ENCODE measurements around the gene CDH8. TPM values are rescaled to one million over a fixed set of nuclear protein-coding genes. Genes with fewer than 3 reads are reported as not detected.
"Not testable (repeated sequence)": the region's sequence is repeated elsewhere in the genome, so short reads cannot be mapped to it uniquely, and the experiment has no call there.

CDH8 gene
- total RNA-seq, 1 experiment from 2014 or later = 0.42 TPM

DNA sequence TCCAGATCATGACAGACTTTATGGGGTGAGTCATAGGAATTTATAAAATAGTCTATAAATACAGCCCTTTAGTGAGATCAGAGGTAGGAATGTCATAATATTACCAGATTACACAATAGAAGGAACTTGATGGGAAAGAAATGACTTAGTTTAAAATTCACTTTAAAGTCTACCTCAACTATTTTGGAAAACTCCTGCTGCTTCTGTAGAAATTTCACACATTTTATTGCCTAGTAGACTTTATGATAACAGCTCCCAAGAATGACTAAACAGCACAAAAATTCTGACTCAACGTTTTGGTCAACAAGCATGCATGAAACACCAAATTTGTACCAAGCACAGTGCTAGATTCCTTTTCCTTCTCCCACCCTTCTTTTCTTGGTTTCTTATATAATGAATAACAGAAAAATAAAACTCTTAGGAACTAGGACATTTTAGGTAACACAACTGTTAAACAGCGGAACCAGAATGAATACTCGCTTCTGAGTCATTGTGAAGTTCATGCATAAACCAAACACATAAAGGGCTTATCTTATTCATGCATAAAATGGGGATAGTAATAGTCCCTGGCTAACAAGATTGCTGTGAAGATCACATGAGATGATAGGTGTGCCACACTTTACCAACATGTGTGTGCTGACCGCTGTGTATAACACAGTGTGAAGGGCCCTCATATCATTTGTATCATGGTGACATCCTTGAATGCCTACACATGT is 243.9 kb downstream of the CDH8 start:
- DNase-seq (ENCODE audit: unreplicated experiment) = peak; percentile 33
- H3K9me3 Mint-ChIP-seq (ENCODE audit: unreplicated experiment) = no peaks in the 10 kb centered on the region
- intact Hi-C loops (cut with micrococcal nuclease) = no loop called here
- no peak overlapping the region for H3K4me3 Mint-ChIP-seq (ENCODE audit: unreplicated experiment)
- BruUV-seq (replicated peaks) = no TSS peak
- TF ChIP-seq, protein P1, sequence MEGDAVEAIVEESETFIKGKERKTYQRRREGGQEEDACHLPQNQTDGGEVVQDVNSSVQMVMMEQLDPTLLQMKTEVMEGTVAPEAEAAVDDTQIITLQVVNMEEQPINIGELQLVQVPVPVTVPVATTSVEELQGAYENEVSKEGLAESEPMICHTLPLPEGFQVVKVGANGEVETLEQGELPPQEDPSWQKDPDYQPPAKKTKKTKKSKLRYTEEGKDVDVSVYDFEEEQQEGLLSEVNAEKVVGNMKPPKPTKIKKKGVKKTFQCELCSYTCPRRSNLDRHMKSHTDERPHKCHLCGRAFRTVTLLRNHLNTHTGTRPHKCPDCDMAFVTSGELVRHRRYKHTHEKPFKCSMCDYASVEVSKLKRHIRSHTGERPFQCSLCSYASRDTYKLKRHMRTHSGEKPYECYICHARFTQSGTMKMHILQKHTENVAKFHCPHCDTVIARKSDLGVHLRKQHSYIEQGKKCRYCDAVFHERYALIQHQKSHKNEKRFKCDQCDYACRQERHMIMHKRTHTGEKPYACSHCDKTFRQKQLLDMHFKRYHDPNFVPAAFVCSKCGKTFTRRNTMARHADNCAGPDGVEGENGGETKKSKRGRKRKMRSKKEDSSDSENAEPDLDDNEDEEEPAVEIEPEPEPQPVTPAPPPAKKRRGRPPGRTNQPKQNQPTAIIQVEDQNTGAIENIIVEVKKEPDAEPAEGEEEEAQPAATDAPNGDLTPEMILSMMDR (IDR thresholded peaks at IDR 0.05; ENCODE audit: unreplicated experiment) = no peak
- peaks cover 20% of the 10 kb centered on the region for H3K27me3 Mint-ChIP-seq (ENCODE audit: insufficient read depth, unreplicated experiment)
- POLR2A ChIA-PET = interaction anchor here (0.9 kb wide), 1 partner anchor 96 kb away, joined by 3 read pairs; no protein-coding TSS in a partner anchor
- peaks cover 17% of the 10 kb centered on the region for H3K4me1 Mint-ChIP-seq (ENCODE audit: insufficient read depth, unreplicated experiment)
- CTCF ChIA-PET = interaction anchor here (0.7 kb wide), 1 partner anchor 72 kb away, joined by 3 read pairs; no protein-coding TSS in a partner anchor
- H3K36me3 Mint-ChIP-seq (ENCODE audit: insufficient read depth, unreplicated experiment) = no peaks in the 10 kb centered on the region
- H3K27ac Mint-ChIP-seq (ENCODE audit: low read depth, unreplicated experiment) = peak overlapping the region; percentile 51

DNA sequence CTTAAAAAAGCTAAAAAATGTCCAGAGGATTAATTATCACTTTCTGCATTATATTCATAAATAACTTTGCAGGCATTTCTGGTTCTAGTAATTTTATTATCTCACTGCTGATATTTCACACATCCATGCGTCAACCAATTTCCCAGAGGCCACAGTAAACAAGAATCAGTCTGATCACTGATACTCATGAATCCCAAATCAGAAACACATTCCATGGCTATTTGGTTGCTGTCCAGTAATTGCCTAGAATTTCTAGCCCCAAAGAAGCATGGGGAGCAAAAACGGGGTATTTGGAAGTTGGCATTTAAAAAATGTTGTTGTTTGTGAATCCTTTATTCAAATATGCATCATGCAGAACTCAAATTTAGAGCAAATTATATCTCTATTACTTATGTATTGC is 244.8 kb downstream of the CDH8 start:
- no peaks in the 10 kb centered on the region for H3K9me3 Mint-ChIP-seq (ENCODE audit: unreplicated experiment)
- intact Hi-C loops (cut with micrococcal nuclease) = no loop called here
- BruUV-seq (replicated peaks) = no TSS peak
- POLR2A ChIA-PET = interaction anchor here (0.9 kb wide), 1 partner anchor 96 kb away, joined by 3 read pairs; no protein-coding TSS in a partner anchor
- TF ChIP-seq, protein P1 (IDR thresholded peaks at IDR 0.05; ENCODE audit: unreplicated experiment) = no peak
- H3K36me3 Mint-ChIP-seq (ENCODE audit: insufficient read depth, unreplicated experiment) = no peaks in the 10 kb centered on the region
- H3K4me1 Mint-ChIP-seq (ENCODE audit: insufficient read depth, unreplicated experiment) = peaks cover 17% of the 10 kb centered on the region
- DNase-seq (ENCODE audit: unreplicated experiment) = no peak
- H3K4me3 Mint-ChIP-seq (ENCODE audit: unreplicated experiment) = no peak overlapping the region
- peak overlapping the region; percentile 51 for H3K27ac Mint-ChIP-seq (ENCODE audit: low read depth, unreplicated experiment)
- CTCF ChIA-PET = no interaction called here
- peaks cover 11% of the 10 kb centered on the region for H3K27me3 Mint-ChIP-seq (ENCODE audit: insufficient read depth, unreplicated experiment)

DNA sequence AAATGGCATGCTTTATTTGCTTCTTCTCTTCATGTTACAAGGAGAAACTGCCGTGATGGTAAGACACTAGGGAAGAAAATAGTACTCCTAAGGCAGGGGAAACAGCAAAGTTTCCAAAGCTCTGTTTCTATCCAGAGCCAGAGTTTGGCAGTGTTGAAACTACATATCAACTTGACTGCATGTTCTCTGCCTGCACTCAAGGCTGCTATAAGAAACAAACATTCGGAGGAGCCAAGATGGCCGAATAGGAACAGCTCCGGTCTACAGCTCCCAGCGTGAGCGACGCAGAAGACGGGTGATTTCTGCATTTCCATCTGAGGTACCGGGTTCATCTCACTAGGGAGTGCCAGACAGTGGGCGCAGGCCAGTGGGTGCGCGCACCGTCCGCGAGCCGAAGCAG is 254.4 kb downstream of the CDH8 start:
- H3K27me3 Mint-ChIP-seq (ENCODE audit: insufficient read depth, unreplicated experiment) = peaks cover 28% of the 10 kb centered on the region
- CTCF ChIA-PET = interaction anchor here (0.5 kb wide), 1 partner anchor 822 kb away, joined by 3 read pairs; no protein-coding TSS in a partner anchor
- intact Hi-C loops (cut with micrococcal nuclease); POLR2A ChIA-PET; H3K4me3 Mint-ChIP-seq (ENCODE audit: unreplicated experiment); H3K36me3 Mint-ChIP-seq (ENCODE audit: insufficient read depth, unreplicated experiment); BruUV-seq (replicated peaks); DNase-seq (ENCODE audit: unreplicated experiment); H3K9me3 Mint-ChIP-seq (ENCODE audit: unreplicated experiment); H3K4me1 Mint-ChIP-seq (ENCODE audit: insufficient read depth, unreplicated experiment); H3K27ac Mint-ChIP-seq (ENCODE audit: low read depth, unreplicated experiment): not testable (repeated sequence)

DNA sequence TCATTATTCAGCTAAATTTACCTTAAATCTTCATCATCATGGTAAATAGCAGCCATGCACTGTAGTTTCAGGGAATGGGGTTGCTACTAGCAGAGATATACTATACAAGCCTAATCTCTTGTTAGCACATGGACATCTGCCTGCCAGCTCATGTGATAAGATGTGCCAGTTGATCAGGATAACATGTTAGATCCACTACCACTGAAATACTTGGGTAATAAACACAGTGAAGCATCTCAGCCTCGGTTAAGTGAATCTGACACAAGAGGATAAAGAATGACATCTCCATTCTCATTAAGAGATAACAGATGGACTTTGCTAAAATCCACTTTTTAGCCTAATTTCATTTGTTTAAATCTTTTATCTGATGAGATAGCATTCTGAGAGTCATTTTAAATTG is 256.1 kb downstream of the CDH8 start:
- Mint-ChIP-seq H3K27ac (ENCODE audit: low read depth, unreplicated experiment) (no peak overlapping the region), H3K4me1 (ENCODE audit: insufficient read depth, unreplicated experiment) (no peaks in the 10 kb centered on the region), H3K4me3 (ENCODE audit: unreplicated experiment) (no peak overlapping the region), H3K9me3 (ENCODE audit: unreplicated experiment) (no peaks in the 10 kb centered on the region), H3K27me3 (ENCODE audit: insufficient read depth, unreplicated experiment) (peaks cover 30% of the 10 kb centered on the region), H3K36me3 (ENCODE audit: insufficient read depth, unreplicated experiment) (no peaks in the 10 kb centered on the region)
- TF ChIP-seq, protein P1 (IDR thresholded peaks at IDR 0.05; ENCODE audit: unreplicated experiment) = no peak
- POLR2A ChIA-PET = no interaction called here
- BruUV-seq (replicated peaks) = no TSS peak
- intact Hi-C loops (cut with micrococcal nuclease) = no loop called here
- CTCF ChIA-PET = no interaction called here
- DNase-seq (ENCODE audit: unreplicated experiment) = no peak
